NB4 (cell line): ENCODE data around the gene FAN1.

ENCODE experiments used
- MYC ChIP-seq: IDR thresholded peaks from 2 replicates; pipeline ENCODE4 v1.6.1; 2011; ENCODE audit warnings: low read depth, low read length
- POLR2A ChIP-seq: IDR thresholded peaks from 2 replicates; pipeline ENCODE4 v1.6.1; 2011; ENCODE audit warnings: mild to moderate bottlenecking; ENCODE audit not compliant: insufficient read length; ENCODE audit errors: extremely low read depth
- TF ChIP-seq, protein P1 (sequence below): IDR thresholded peaks from one replicate; pipeline ENCODE4 v1.5.1; 2012; ENCODE audit warnings: low read depth, low read length
- TF ChIP-seq, protein P2 (sequence below): IDR thresholded peaks from 2 replicates; pipeline ENCODE4 v1.6.1; 2011; ENCODE audit warnings: low read depth, low read length

DNA sequence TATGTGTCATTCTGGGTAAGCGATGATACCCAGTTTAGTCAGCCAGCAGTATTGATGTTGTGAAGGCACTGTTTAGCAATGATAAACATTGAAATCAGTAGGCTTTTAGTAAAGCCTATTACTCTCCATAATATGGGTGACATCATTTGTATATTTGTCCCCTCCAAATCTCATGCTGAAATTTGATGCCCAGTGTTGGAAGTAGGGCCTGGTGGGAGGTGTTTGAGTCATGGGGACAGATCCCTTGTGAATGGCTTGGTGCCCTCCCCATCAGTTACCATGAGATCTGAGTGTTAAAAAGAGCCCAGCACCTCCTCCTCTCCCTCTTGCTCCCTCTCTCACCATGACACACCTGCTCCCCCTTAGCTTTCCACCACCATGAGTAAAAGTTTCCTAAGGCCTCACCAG lies 31.4 kb upstream of the FAN1 start:
- TF ChIP-seq POLR2A (no peak), MYC (no peak)
- TF ChIP-seq, protein P1, sequence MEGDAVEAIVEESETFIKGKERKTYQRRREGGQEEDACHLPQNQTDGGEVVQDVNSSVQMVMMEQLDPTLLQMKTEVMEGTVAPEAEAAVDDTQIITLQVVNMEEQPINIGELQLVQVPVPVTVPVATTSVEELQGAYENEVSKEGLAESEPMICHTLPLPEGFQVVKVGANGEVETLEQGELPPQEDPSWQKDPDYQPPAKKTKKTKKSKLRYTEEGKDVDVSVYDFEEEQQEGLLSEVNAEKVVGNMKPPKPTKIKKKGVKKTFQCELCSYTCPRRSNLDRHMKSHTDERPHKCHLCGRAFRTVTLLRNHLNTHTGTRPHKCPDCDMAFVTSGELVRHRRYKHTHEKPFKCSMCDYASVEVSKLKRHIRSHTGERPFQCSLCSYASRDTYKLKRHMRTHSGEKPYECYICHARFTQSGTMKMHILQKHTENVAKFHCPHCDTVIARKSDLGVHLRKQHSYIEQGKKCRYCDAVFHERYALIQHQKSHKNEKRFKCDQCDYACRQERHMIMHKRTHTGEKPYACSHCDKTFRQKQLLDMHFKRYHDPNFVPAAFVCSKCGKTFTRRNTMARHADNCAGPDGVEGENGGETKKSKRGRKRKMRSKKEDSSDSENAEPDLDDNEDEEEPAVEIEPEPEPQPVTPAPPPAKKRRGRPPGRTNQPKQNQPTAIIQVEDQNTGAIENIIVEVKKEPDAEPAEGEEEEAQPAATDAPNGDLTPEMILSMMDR = no peak
- TF ChIP-seq, protein P2, sequence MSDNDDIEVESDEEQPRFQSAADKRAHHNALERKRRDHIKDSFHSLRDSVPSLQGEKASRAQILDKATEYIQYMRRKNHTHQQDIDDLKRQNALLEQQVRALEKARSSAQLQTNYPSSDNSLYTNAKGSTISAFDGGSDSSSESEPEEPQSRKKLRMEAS = no peak
